Adrenal gland (tissue), 5 donors: ENCODE results near the gene ETV7.

ENCODE experiments used
- CTCF ChIP-seq, 6 experiments: fragments of 450-650 bp in 4 of 6; fragments of 200-600 bp in 2 of 6; sonication (generic) in 1 of 6; IDR thresholded peaks; 1 replicate in 5 of 6; 2 replicates in 1 of 6; pipeline versions ENCODE4 v1.5.1 to v1.8.0; 2016 to 2021; ENCODE audit warnings: antibody characterized with exemption in 6 of 6, mild to moderate bottlenecking in 2 of 6, moderate library complexity in 1 of 6
- POLR2A ChIP-seq, 2 donors: fragments of 450-650 bp; IDR thresholded peaks; one replicate each; pipeline ENCODE4 v1.6.1; 2017; ENCODE audit warnings: antibody characterized with exemption in 2 of 2, mild to moderate bottlenecking in 2 of 2, moderate library complexity in 1 of 2
- donor health status: DM: no; HTN: no; CAD: no.

GRCh38 chr6:36426622-36427021 lies 39.2 kb upstream of the ETV7 start:
- TF ChIP-seq CTCF (IDR thresholded peaks at IDR 0.05): no peak
- TF ChIP-seq POLR2A (IDR thresholded peaks at IDR 0.05): no peak
